Lower lobe of right lung (tissue), 2 donors: ENCODE results near the gene TRNAU1AP. TPM values are rescaled to one million over a fixed set of nuclear protein-coding genes. Genes with fewer than 3 reads are reported as not detected.
A peak's percentile ranks its signal among the peaks of the same experiment; 100 is the strongest.
"Not testable (repeated sequence)": the region's sequence is repeated elsewhere in the genome, so short reads cannot be mapped to it uniquely, and the experiment has no call there.

ENCODE experiments used
- ATAC-seq, 2 donors: fragments of 200-7000 bp; cut with Tn5 transposase; one replicate each; pipeline ENCODE4 v1.9.1; 2020 to 2022; ENCODE audit warnings: mild to moderate bottlenecking in 2 of 2, moderate library complexity in 2 of 2
- DNase-seq: peaks from one replicate; pipeline ENCODE4 v3.0.0-alpha.2; 2020
- H3K27ac ChIP-seq: fragments of 200-600 bp; one replicate; pipeline ENCODE4 v1.8.0; 2022
- H3K27me3 ChIP-seq: fragments of 200-600 bp; one replicate; pipeline ENCODE4 v1.8.0; 2022; ENCODE audit warnings: low read depth
- H3K36me3 ChIP-seq: fragments of 200-600 bp; one replicate; pipeline ENCODE4 v1.8.0; 2022; ENCODE audit warnings: mild to moderate bottlenecking
- H3K4me1 ChIP-seq: fragments of 200-600 bp; one replicate; pipeline ENCODE4 v1.8.0; 2022
- H3K4me3 ChIP-seq: fragments of 200-600 bp; one replicate; pipeline ENCODE4 v1.8.0; 2022; ENCODE audit warnings: mild to moderate bottlenecking
- H3K9me3 ChIP-seq: fragments of 200-600 bp; one replicate; pipeline ENCODE4 v1.8.0; 2022
- CTCF ChIP-seq: fragments of 200-600 bp; IDR thresholded peaks from one replicate; pipeline ENCODE4 v1.8.0; 2022; ENCODE audit warnings: antibody characterized with exemption, mild to moderate bottlenecking
- intact Hi-C: fragments of 100-400 bp; cut with DNase I; formaldehyde crosslinking; loops from one replicate; pipeline ENCODE4 v1.11.0; 2022
- total RNA-seq: library from RNA; stranded (reverse); fragmentation: NEBNext Ultra II Directional; extraction: Animal tissue kit (Norgen Biotek cat#: 25700); gene quantifications from one replicate; pipeline ENCODE4 v1.2.1, GENCODE V29; 2021
- donor health status: DM: no; HTN: yes; CAD: no; lungs with severe emphysema.

TRNAU1AP gene
- total RNA-seq, 1 donor from 2014 or later, result 26.3 TPM

- H3K9me3 ChIP-seq, result no peaks in the 10 kb centered on the region
- H3K4me3 ChIP-seq, result no peak overlapping the region
- ATAC-seq (no peak), DNase-seq (no peak)
- no peak overlapping the region for H3K27ac ChIP-seq
- no peak for TF ChIP-seq CTCF
- H3K36me3 ChIP-seq, result no peaks in the 10 kb centered on the region
- no peaks in the 10 kb centered on the region for H3K27me3 ChIP-seq
- intact Hi-C loops, result no loop called here
- H3K4me1 ChIP-seq, result peaks cover 11% of the 10 kb centered on the region
These were observed 42.7 kb downstream of the TRNAU1AP start for GRCh38 chr1:28595412-28596191.

GRCh38 chr1:28596276-28596675, 43.4 kb downstream of the TRNAU1AP start:
- ATAC-seq, H3K27me3 ChIP-seq, H3K36me3 ChIP-seq, H3K4me1 ChIP-seq, H3K9me3 ChIP-seq, intact Hi-C loops, H3K4me3 ChIP-seq, DNase-seq, H3K27ac ChIP-seq: not testable (repeated sequence)

- Histone ChIP-seq H3K27me3 (no peaks in the 10 kb centered on the region), H3K4me1 (no peaks in the 10 kb centered on the region), H3K27ac (no peak overlapping the region), H3K4me3 (no peak overlapping the region), H3K36me3 (peaks cover 52% of the 10 kb centered on the region), H3K9me3 (no peaks in the 10 kb centered on the region)
- DNase-seq, result no peak
- ATAC-seq, result no peak
- intact Hi-C loops, result no loop called here
- TF ChIP-seq CTCF, result no peak
These were observed 48.8 kb downstream of the TRNAU1AP start for GRCh38 chr1:28601696-28602095.

DNA sequence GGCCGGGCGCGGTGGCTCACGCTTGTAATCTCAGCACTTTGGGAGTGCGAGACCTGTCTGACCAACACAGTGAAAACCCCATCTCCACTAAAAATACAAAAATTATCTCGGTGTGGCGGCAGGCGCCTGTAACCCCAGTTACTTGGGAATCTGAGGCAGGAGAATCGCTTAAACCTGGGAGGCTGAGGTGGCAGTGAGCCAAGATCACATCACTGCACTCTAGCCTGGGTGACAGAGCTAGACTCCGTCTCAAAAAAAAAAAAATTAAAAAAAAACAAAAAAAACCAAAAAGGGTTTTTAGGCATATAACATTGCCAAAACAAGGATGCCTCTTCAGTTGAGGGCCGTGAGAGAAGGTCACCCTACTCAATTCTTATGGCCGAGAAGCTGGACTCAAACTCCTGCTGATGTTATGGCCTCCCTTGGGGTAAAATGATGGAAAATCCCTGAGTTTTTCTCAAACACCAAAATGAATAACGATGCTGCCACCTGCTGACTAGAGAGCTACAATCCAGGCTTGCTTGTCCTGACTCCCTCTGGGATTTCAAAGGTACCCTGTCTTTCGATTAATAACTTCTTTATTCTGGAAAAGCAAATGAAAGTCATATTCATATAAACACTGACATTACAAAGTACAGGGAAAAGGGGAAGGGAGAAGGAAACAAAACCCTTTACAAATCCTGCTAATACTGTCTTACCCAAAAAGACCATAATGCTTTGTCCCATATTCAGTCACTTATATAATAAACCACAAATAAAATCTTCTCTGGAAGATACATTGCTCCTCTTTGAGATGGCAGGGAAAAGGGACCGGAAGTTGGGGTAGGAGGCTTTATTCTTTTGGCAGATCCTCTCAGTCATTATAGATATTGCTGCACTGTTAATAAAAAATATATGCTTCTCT, 49.9 kb downstream of the TRNAU1AP start:
- H3K4me3 ChIP-seq, result no peak overlapping the region
- no peaks in the 10 kb centered on the region for H3K4me1 ChIP-seq
- H3K9me3 ChIP-seq, result no peaks in the 10 kb centered on the region
- H3K27me3 ChIP-seq, result no peaks in the 10 kb centered on the region
- DNase-seq (no peak), ATAC-seq (peak; percentile 71 to 76)
- H3K36me3 ChIP-seq, result peaks cover 62% of the 10 kb centered on the region
- intact Hi-C loops, result no loop called here
- peak; percentile 66 for TF ChIP-seq CTCF
- no peak overlapping the region for H3K27ac ChIP-seq

GRCh38 chr1:28604411-28604810, 51.5 kb downstream of the TRNAU1AP start:
- no peak overlapping the region for H3K4me3 ChIP-seq
- intact Hi-C loops, result no loop called here
- no peaks in the 10 kb centered on the region for H3K27me3 ChIP-seq
- DNase-seq (no peak), ATAC-seq (no peak)
- peaks cover 76% of the 10 kb centered on the region for H3K36me3 ChIP-seq
- no peak for TF ChIP-seq CTCF
- no peaks in the 10 kb centered on the region for H3K9me3 ChIP-seq
- H3K4me1 ChIP-seq, result no peaks in the 10 kb centered on the region
- no peak overlapping the region for H3K27ac ChIP-seq

DNA sequence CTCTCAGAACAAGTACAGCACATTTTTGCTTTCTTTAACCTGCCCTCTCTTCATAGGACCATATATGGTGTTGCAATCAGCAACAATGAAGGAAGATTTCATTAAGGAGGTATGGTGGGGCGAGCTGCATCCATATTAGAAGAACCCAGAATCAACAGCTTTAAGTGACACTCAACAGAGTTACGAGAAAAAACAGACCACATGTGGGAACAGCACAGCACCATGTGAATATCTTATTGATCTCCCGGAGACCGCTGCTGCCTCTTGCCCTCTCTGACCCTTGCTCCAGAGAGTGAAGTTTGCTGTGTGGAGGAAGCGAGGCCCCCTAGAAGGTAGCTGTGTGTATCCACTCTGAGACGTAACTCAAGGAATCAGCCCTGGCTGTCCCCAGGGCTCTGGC, 52.1 kb downstream of the TRNAU1AP start:
- intact Hi-C loops, result no loop called here
- H3K36me3 ChIP-seq, result peaks cover 81% of the 10 kb centered on the region
- DNase-seq (no peak), ATAC-seq (no peak)
- no peak overlapping the region for H3K27ac ChIP-seq
- no peak for TF ChIP-seq CTCF
- no peaks in the 10 kb centered on the region for H3K9me3 ChIP-seq
- H3K4me3 ChIP-seq, result no peak overlapping the region
- no peaks in the 10 kb centered on the region for H3K27me3 ChIP-seq
- H3K4me1 ChIP-seq, result no peaks in the 10 kb centered on the region
